Measurements from ENCODE around the gene INHBB. TPM values are rescaled to one million over a fixed set of nuclear protein-coding genes. Genes with fewer than 3 reads are reported as not detected.

The INHBB gene
- total RNA-seq, 1 experiment from 2014 or later: not detected

DNA sequence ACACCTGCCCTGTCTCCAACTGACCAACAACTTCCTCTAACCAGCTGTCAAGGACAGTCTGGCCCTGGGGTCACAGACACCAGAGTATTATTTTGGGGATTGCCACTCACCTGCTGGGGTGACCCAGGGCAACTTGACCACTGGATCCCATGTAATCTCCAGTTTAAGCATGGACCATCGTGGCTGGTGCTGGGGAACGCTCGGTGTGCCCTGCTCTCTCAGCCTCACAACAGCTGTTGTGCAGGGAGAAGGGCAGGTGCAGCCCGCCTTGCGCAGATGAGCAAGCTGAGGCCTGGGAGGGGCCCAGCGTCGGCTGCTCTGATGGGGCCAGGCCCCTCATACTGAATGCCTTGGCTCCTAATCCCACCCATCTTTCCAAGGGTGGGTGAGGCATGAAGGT is 21.0 kb upstream of the INHBB start:
- TF ChIP-seq, protein P1, sequence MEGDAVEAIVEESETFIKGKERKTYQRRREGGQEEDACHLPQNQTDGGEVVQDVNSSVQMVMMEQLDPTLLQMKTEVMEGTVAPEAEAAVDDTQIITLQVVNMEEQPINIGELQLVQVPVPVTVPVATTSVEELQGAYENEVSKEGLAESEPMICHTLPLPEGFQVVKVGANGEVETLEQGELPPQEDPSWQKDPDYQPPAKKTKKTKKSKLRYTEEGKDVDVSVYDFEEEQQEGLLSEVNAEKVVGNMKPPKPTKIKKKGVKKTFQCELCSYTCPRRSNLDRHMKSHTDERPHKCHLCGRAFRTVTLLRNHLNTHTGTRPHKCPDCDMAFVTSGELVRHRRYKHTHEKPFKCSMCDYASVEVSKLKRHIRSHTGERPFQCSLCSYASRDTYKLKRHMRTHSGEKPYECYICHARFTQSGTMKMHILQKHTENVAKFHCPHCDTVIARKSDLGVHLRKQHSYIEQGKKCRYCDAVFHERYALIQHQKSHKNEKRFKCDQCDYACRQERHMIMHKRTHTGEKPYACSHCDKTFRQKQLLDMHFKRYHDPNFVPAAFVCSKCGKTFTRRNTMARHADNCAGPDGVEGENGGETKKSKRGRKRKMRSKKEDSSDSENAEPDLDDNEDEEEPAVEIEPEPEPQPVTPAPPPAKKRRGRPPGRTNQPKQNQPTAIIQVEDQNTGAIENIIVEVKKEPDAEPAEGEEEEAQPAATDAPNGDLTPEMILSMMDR (IDR thresholded peaks at IDR 0.05; ENCODE audit: unreplicated experiment): no peak
- Mint-ChIP-seq H3K4me1 (ENCODE audit: low read depth, unreplicated experiment) (no peaks in the 10 kb centered on the region), H3K27me3 (ENCODE audit: unreplicated experiment) (peaks cover 92% of the 10 kb centered on the region), H3K27ac (ENCODE audit: unreplicated experiment) (no peak overlapping the region), H3K4me3 (ENCODE audit: low read depth, unreplicated experiment) (no peak overlapping the region), H3K9me3 (ENCODE audit: low read depth, unreplicated experiment) (no peaks in the 10 kb centered on the region), H3K36me3 (ENCODE audit: insufficient read depth, unreplicated experiment) (no peaks in the 10 kb centered on the region)
- no TSS peak for BruUV-seq (replicated peaks)
- no peak for DNase-seq
- intact Hi-C loops (cut with micrococcal nuclease; ENCODE audit: unreplicated experiment): no loop called here
- CTCF ChIA-PET: no interaction called here

DNA sequence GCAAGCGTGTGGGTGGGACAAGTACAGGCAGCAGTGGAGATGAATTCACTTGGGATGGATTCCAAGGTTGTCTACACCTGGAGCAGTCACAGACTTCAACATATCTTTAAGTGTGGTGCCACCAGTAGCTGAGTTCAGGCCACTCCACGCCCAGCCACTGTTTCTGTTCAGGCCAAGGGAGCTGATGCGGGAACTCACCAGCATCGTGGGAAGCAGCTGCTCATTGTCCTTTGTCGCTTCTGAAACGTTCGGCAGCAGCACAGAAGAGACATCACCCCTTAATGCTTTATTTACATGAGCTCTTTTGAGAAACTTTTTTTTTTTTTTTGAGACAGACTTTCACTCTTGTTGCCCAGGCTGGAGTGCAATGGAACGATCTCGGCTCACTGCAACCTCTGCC is 19.9 kb upstream of the INHBB start:
- TF ChIP-seq, protein P1 (IDR thresholded peaks at IDR 0.05; ENCODE audit: unreplicated experiment): no peak
- no peaks in the 10 kb centered on the region for H3K9me3 Mint-ChIP-seq (ENCODE audit: low read depth, unreplicated experiment)
- H3K27ac Mint-ChIP-seq (ENCODE audit: unreplicated experiment): no peak overlapping the region
- no peak overlapping the region for H3K4me3 Mint-ChIP-seq (ENCODE audit: low read depth, unreplicated experiment)
- H3K27me3 Mint-ChIP-seq (ENCODE audit: unreplicated experiment): peaks cover 92% of the 10 kb centered on the region
- CTCF ChIA-PET: interaction anchor here (0.7 kb wide), 1 partner anchor 496 kb away, joined by 3 read pairs; no protein-coding TSS in a partner anchor
- BruUV-seq (replicated peaks): no TSS peak
- no peaks in the 10 kb centered on the region for H3K4me1 Mint-ChIP-seq (ENCODE audit: low read depth, unreplicated experiment)
- intact Hi-C loops (cut with micrococcal nuclease; ENCODE audit: unreplicated experiment): no loop called here
- H3K36me3 Mint-ChIP-seq (ENCODE audit: insufficient read depth, unreplicated experiment): no peaks in the 10 kb centered on the region
- DNase-seq: no peak

DNA sequence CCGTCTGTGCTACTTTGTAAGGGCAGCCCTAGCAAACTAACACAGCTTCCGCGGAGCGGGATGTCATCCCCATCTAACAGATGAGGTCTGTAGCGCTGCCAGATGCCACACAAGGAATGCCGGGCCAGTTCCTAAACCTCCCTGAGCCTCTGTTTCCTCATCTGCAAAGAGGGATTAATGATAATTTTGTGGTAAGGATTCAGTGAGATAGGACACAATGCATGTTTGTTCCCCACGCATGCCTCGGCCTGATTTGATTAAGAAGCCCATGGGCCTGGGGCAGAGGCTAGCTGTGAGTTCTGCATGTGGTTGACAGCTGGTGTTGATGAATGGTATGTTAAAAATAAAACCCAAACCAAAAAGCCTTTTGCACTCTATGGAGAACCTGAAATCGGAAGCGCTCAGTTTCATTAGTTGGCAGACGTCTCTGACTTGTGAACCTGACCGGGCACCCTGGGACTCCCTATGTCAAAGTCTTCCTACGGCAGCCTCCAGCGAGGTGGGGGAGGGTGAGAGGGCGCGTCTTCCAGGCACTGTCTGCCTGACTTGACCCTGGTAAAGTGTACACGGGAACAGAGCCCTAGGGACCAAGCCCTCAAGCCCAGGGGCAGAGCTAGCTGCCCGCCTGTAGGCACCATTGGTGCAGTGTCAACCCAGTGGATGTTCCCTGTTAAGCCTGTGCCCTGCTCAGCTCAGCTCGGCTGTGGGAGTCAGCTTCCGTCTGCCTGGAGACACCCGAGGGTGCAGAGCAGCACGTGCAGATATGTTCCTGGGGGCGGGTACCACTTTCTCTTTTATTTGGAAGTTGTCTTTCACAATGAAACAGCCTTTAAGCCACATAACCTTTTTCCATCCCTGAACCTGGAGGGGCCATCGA is 14.8 kb upstream of the INHBB start:
- Mint-ChIP-seq H3K4me3 (ENCODE audit: low read depth, unreplicated experiment) (no peak overlapping the region), H3K27ac (ENCODE audit: unreplicated experiment) (no peak overlapping the region), H3K9me3 (ENCODE audit: low read depth, unreplicated experiment) (peaks cover 3% of the 10 kb centered on the region), H3K4me1 (ENCODE audit: low read depth, unreplicated experiment) (no peaks in the 10 kb centered on the region), H3K36me3 (ENCODE audit: insufficient read depth, unreplicated experiment) (no peaks in the 10 kb centered on the region), H3K27me3 (ENCODE audit: unreplicated experiment) (peaks cover 99% of the 10 kb centered on the region)
- CTCF ChIA-PET: interaction anchor here (1.0 kb wide), 1 partner anchor 12 kb away, joined by 3 read pairs; no protein-coding TSS in a partner anchor
- intact Hi-C loops (cut with micrococcal nuclease; ENCODE audit: unreplicated experiment): no loop called here
- no TSS peak for BruUV-seq (replicated peaks)
- DNase-seq: no peak
- TF ChIP-seq, protein P1 (IDR thresholded peaks at IDR 0.05; ENCODE audit: unreplicated experiment): no peak

DNA sequence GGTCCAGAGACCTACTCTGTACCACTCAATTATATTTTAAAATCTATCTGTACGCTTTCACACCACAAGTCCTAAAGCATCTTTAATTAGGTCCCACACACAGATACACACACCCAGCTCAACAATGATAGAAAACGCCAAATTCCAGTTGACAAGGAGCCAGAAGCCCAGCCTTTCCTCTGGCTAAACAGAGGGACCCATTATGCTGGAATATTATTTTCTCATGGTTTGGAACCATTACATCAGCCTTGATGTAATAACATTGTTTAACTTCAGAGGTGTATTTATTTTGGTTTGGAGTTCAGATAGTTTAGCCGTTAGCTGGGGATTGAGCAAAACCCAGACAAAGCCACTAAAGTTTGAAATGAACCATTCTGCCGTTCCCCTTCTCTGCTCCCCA is 14.0 kb upstream of the INHBB start:
- intact Hi-C loops (cut with micrococcal nuclease; ENCODE audit: unreplicated experiment): no loop called here
- Mint-ChIP-seq H3K27me3 (ENCODE audit: unreplicated experiment) (peaks cover 99% of the 10 kb centered on the region), H3K4me1 (ENCODE audit: low read depth, unreplicated experiment) (no peaks in the 10 kb centered on the region), H3K9me3 (ENCODE audit: low read depth, unreplicated experiment) (peaks cover 3% of the 10 kb centered on the region), H3K36me3 (ENCODE audit: insufficient read depth, unreplicated experiment) (no peaks in the 10 kb centered on the region), H3K27ac (ENCODE audit: unreplicated experiment) (no peak overlapping the region), H3K4me3 (ENCODE audit: low read depth, unreplicated experiment) (no peak overlapping the region)
- BruUV-seq (replicated peaks): no TSS peak
- CTCF ChIA-PET: interaction anchor here (1.0 kb wide), 1 partner anchor 11 kb away, joined by 3 read pairs; no protein-coding TSS in a partner anchor
- TF ChIP-seq, protein P1 (IDR thresholded peaks at IDR 0.05; ENCODE audit: unreplicated experiment): no peak
- DNase-seq: no peak

Measured in Calu3 (cell line).